HG03039 (cell line): ENCODE results near the gene ZNF217.
"Not testable (repeated sequence)": the region's sequence is repeated elsewhere in the genome, so short reads cannot be mapped to it uniquely, and the experiment has no call there.

Source experiments
- ATAC-seq: cut with Tn5 transposase; IDR thresholded peaks from one replicate; pipeline ENCODE4 v1.9.1; 2021; ENCODE audit warnings: mild to moderate bottlenecking, moderate library complexity; ENCODE audit not compliant: unreplicated experiment

The ZNF217 gene

DNA sequence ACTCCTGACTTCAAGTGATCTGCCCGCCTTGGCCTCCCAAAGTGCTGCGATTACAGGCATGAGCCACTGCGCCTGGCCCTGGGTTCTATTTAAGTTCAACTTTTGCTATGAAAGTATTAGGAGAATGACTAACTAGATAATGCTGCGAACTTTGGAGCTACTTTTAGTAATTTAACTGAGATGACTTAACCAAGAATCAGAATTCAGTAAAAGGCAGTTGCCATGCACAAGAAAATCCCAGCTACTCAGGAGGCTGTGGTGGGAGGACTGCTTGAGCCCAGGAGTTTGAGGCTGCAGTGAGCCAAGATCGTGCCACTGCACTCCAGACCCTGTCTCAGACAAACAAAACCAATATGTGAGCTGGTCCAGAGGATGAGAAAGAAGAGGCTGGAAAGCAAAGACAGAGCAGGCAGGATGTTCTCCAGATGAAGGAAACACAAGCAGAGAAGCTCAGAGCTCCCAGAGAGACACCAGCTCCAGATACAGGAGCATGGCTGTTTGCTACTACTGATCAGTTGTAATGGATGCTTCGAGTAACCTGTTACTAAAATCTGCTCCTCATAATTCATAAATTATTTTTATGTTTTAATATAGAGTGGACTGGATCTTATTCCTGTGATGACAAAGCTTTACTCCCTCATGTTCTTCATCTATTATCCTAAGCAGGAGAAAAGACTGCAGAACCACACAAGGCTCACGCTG, 23.9 kb downstream of the ZNF217 start:
- ATAC-seq = no peak

DNA sequence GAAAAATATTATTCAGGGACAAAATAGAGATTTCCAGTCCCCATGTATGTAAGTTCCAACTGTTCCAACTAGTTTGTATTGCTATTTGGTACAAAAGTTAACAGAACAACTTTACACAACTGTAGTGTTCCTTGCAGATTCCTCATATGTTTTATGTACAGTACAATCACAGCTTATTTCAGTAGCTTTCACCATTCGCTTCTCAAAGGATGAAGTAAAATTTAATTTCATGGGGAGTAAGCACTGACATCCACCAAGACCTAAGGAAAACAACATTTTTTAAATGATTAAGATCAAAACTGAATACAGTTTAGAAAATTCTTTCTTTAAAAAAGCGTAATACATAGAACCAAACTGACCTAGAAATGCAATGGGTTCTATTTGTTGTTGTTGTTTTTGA, 24.6 kb downstream of the ZNF217 start:
- no peak for ATAC-seq

DNA sequence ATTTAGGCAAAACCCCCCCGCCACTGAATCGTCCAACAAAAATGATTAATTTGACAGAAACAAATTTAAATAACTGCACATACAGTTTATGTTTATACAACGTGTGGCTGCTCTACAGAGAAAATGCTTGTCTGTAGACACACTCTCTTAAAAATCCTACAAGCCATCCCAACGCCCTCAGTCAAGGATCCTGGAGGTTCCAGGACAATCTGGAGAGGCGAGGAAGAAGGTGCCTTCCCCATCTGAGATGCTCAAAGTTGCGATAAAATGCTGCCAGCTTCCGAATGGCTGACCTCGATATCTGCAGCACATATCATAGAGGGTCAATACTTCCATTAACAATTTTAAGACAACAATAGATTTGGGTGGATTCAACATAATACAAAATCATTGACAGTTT, 25.3 kb downstream of the ZNF217 start:
- no peak for ATAC-seq

DNA sequence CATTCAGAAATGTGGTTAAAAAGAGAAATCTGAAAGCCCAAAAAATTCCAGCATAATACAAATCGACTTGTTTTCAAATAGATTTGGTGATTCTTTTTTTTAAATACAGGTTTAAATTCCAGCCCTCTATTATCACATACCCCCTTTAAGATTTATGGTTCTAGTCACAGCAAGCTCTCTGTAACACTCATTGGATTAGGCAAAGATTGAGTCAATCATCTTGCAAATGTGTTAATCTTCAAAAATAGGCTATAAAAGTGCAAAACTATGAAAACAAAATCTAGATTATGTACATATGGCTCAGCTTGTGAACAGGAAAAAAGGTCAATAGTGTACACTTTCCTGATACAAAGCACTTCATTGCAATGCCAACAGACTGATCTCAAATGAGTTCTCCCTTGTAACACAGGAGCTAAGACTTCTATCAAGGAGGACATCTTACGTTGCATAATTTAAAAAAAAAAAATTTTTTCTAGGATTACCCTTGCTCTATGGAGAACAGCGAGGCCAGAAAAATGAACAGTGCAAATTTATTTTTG, 26.2 kb downstream of the ZNF217 start:
- no peak for ATAC-seq

DNA sequence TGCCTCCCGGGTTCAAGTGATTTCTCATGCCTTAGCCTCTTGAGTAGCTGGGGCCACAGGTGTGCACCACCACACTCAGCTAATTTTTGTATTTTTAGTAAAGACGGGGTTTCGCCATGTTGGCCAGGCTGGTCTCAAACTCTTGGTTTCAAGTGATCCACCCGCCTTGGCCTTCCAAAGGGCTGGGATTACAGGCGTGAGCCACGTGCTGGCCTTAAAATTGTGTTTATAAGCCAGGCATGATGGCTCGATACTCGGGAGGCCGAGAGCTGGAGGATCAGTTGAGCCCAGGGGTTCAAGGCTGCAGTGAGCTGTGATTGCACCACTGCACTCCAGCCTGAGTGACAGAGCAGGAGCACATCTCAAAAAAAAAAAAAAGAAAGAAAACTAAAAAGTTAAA, 27.0 kb downstream of the ZNF217 start:
- ATAC-seq = not testable (repeated sequence)

DNA sequence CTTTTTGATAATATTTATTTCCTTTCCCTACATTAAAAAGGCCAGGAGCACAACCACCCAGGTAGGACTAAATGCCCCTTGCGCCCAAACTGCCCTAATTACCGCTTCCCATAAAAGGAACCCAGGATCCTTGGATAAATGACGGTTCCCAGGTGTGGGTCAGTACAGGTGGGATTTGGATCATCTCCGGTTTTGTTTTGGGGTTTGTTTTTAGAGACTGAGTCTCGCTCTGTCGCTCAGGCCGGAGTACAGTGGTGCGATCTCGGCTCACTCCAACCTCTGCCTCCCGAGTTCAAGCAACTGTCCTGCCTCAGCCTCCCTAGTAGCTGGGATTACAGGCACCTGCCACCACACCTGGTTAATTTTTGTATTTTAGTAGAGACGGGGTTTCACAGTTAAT, 28.4 kb downstream of the ZNF217 start:
- no peak for ATAC-seq

DNA sequence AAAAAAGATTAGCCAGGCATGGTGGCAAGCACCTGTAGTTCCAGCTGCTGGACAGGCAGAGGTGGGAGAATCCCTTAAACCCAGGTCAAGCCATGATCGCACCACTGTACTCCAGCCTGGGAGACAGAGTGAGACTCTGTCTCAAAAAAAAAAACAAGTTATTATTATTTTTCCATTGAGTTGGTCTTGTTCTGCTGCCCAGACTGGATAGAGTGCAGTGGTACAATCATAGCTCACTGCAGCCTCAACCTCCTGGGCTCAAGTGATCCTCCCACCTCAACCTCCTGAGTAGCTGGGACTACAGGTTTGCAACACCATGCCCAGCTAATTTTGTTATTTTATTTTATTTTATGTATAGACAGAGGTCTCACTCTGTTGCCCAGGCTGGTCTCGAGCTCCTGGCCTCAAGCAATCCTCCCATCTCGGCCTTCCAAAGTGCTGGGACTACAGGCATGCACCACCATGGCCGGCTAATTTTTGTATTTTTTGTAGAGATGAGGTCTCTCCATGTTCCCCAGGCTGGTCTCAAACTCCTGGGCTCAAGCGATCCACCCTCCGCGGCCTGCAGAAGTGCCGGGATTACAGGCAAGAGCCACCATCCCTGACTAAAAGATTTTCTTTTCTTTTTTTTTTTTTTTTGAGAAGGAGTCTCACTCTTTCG, 31.4 kb downstream of the ZNF217 start:
- not testable (repeated sequence) for ATAC-seq

DNA sequence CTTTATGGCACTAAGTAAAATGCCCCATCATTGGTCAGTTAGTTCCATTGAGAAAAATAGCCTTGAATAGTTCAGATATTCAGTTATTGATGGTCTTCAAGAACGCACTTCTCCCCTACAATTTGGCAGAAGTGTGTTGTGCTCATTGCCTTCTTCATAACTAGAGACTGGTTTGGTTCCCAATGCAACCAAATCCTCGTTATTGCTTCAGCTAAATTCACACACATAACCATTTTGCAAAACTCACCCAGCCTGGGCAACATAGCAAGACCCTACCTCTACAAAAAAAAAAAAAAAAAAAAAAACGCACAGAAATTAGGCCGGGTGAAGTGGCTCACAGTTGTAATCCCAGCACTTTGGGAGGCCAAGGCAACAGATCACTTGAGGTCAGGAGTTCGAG, 32.1 kb downstream of the ZNF217 start:
- ATAC-seq = no peak

DNA sequence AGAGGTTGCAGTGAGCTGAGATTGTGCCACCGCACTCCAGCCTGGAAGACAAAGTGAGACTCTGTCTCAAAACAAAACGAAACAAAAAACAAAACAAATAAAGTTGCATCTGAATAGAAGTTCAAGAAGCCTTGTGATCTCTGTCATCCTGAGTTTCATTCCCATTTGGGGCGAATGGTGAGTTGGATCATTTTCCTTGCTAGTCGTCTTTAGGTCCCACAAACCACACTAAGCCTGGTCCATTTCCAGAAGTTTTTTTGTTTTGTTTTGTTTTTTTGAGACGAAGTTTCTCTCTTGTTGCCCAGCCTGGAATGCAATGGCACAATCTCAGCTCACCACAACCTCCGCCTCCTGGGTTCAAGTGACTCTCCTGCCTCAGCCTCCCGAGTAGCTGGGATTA, 33.8 kb downstream of the ZNF217 start:
- ATAC-seq = no peak

DNA sequence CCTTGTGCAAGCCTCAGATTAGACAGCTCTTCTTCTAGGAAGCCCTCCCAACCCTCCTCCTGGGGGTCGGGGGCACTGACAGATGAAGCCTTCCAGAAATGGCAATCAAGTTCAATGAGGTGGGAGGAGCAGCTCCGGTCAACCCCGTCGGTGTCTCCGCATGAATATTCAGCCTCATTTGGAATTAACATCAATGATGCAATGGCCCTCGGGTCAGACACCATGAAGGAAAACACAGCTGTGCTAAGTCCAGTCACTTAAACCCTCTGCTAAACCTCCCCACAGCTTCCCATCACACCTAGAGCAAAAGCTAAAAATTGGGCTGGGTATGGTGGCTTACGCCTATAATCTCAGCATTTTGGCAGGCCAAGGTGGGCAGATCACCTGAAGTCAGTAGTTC, 36.5 kb downstream of the ZNF217 start:
- no peak for ATAC-seq

DNA sequence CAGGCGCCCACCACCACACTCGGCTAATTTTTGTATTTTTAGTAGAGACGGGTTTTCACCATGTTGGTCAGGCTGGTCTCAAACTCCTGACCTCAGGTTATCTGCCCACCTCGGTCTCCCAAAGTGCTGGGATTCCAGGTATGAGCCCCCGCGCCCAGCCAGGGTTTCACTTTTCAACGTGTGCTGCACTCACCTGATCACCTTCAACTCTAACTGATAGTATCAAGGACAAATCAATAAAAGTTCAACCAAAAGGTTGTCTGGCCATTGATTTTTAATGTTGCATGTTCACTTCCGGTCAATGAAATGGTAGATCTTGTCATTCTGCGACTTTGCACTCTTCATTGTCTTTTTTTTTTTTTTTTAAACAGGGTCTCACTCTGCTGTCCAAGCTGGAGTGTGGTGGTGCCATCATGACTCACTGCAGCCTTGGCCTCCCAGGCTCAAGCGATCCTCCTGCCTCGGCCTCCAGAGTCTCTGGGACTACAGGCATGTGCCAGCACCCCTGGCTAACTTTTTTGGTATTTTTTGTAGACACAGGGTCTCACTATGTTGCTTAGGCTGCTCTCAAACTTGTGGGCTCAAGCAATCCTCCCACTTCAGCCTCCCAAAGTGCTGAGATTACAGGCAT, 37.3 kb downstream of the ZNF217 start:
- ATAC-seq = no peak

DNA sequence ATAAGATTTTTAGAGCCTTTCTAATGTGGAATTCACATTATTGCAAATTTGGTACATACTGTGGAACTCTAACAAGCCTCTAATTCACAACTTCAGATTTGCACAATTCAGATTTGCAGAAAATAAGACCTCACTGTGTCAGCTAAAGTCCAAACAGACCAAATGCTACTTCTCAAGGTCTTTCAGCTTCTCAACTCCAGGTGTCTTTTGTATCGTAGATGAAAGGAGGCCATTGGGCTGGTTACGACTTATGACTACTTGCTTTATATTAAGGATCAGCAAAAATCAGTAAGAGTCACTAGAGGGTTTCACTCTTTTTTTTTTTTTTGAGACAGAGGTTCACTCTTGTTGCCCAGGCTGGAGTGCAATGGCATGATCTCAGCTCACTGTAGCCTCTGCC, 37.8 kb downstream of the ZNF217 start:
- no peak for ATAC-seq

DNA sequence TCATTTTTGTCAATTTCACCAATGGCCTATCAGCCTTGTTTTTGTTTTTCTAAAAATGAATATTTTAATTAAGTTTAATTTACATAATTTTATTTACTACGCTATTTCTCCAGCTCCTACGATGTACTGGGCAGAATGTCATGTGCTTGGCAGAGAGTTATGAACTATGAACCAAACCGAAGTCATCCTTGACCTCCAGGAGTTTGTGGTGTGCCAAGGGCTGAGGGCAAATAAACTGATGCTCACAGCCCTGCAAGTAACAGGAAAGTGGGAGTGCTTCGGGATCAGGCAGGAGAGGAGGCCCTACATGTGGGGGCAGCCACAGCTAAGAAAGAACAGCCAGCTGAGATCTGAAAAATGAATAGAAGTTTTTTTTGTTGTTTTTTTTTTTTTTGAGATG, 38.6 kb downstream of the ZNF217 start:
- ATAC-seq = no peak

DNA sequence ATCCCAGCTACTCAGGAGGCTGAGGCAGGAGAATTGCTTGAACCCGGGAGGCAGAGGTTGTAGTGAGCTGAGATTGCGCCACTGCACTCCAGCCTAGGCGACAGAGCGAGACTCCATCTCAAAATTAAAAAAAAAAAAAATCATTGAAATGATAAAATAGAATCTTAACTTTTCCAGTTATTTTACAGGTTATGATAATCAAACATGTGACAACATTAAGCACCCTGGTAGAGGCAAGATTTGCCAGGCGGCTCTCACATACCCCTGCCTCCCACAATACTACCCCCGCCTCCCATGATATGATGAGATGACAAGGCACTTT, 41.1 kb downstream of the ZNF217 start:
- ATAC-seq = not testable (repeated sequence)

DNA sequence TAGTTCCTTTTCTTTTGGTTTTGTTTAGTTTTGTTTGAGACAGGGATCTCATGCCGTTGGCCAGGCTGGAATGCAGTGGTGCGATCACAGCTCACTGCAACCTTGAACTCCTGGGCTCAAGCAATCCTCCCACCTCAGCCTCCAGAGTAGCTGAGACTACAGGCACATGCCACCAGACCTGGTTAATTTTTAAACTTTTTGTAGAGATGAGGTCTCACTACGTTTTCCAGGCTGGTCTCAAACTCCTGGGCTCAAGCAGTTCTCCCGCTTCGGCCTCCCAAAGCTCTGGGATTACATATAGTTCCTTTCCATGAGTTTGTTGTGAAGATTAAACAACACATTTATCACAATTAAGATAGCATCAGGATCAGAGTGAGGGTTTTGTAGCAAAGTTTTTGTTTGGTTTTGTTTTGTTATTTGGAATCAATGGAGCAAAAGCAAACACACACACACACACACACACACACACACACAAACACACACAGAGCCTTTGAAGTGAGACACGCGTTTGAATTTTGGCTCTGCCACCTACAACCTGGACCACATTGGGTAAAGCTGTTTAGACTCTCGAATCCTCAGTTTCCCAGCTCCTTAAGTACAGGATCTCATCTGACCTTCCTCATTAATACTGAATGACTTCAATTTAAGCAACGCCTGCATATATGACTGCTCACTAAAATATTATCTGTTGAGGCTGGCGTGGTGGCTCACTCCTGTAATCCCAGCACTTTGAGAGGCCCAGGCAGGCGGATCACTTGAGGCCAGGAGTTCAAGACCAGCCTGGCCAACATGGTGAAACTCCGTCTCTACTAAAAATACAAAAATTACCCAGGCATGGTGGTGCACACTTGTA, 41.7 kb downstream of the ZNF217 start:
- ATAC-seq = not testable (repeated sequence)

DNA sequence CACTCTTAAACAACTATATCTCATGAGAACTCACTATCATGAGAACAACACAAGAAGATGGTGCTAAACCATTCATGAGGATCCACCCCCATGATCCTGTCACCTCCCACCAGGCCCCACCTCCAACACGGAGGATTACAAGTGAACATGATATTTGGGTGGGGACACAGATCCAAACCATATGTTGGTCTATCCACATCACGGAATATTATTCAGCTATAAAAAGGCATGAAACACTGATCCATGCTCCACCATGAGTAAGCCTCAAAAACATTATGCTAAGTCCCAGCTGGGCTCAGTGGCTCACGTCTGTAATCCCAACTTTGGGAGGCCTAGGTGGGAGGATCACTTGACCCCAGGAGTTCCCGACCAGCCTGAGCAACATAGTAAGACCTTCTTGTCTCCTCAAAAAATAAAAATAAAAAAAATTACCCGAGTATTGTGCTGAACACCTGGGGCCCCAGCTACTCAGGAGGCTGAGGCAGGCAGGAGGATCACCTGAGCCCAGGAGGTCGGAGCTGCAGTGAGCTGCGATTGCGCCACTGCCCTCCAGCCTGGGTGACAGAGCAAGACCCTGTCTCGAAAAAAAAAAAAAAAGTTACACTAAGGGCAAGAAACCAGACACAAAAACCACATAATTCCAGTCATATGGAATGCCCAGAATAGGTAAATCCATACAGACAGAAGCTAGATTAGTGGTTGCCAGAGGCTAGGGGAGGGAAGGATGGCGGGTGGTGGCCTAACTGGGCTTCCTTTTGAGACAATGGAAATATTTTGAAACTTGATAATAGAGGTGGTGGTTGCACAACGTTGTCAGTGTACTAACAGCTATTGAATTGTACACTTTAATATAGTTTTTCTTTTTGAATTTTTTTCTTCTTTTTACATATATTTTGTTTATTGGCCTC, 43.1 kb downstream of the ZNF217 start:
- no peak for ATAC-seq

DNA sequence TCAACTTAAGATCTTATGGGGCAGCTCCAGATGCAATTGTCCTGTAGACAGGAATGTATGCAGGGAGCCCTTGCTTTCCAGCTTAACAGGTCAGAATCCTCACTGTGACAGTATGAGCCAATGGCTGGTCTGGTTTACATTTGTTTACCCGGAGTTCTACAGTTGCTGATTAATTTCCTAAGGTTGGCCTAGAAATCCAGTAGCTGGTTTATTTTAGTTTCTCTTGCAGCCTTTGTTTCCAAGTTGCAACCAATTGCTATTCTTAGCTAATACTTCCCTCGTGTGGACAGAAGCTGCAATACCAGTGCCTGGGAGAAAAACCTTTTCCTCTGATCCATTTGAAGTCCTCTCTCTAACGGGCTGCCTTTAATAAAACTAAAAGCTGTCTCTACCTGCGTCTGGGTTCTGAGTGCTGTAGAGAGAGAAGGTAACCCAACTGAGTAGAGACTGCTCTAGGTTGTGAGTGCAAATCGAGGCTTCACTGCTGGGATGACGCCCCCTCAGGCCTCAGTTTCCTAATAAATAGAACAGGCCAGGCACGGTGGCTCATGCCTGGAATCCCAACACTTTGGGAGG, 45.9 kb downstream of the ZNF217 start:
- ATAC-seq = no peak

DNA sequence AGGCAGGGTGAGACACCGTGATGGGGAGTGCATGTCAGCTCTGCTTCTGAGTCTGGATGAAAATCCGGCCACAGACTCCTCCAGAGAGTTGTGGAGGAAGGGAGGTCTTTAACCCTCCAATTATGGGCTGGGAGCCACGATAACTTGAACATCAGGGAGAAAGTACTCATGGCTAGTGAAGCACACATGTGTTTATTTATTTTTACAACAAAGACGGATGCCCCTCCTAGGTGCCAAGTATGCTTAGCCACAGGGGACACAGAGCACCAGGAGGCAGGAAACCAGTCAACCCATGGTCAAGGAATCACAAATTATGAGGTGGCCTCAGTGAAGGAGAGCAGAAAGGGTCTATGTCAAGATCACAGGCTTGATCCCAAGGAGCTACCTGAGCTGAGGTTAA, 54.1 kb downstream of the ZNF217 start:
- no peak for ATAC-seq

DNA sequence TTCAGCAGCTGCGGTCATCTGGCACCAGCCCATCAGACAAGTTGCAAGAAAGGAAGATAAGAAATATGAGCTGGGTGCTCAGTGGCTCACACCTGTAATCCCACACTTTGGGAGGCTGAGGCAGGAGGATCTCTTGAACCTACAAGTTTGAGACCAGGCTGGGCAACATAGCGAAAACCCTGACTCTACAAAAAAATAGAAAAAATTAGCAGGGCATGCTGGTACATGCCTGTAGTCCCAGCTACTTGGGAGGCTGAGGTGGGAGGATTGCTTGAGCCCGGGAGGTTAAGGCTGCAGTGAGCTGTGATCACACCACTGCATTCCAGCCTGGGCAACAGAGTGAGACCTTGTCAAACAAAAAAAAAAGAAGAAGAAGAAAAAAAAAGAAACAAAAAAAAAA, 57.3 kb downstream of the ZNF217 start:
- ATAC-seq = not testable (repeated sequence)

DNA sequence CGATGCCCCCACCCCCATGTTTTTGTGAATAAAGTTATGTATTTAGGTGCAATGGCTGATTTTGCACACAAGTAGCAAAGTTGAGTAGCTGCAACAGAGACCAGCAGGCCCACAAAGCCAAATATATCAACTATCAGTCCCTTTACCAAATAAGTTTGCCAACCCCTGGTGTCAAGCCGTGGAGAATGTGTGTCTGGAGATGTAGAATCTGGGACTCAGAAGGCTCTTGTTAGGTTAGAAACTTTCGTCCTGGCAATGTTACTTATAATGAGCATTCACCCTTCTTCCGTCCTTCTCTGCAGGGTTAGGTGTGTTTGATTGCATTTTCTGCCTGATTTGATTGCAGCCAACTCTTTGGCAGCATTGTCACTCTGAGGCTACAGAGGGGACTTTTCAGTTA, 57.8 kb downstream of the ZNF217 start:
- no peak for ATAC-seq
